IMR-90 (cell line): ENCODE results near the gene SCFD2. TPM values are rescaled to one million over a fixed set of nuclear protein-coding genes. Genes with fewer than 3 reads are reported as not detected.
A peak's percentile ranks its signal among the peaks of the same experiment; 100 is the strongest.

Experiments
- ATAC-seq: fragments of 200-7000 bp; cut with Tn5 transposase; 2 replicates; pipeline ENCODE4 v1.9.1; 2020; ENCODE audit warnings: low read depth, mild to moderate bottlenecking, moderate library complexity
- BruUV-seq: library from RNA; stranded (reverse); fragments of 400-500 nt; replicated peaks from 2 replicates; lab custom pipeline; 2021; lab: Mats Ljungman, UMichigan
- CTCF ChIA-PET: fragments of 300-600 bp; formaldehyde crosslinking; extraction: SDS; loops from one replicate; lab custom pipeline; 2021; ENCODE audit warnings: antibody characterized with exemption; lab: Yijun Ruan, JAX
- POLR2A ChIA-PET: fragments of 300-600 bp; sonication (Branson Sonifier 250); formaldehyde crosslinking; loops from one replicate; lab custom pipeline; 2022; ENCODE audit warnings: antibody characterized with exemption; ENCODE audit not compliant: unreplicated experiment; lab: Charles Lee
- DNase-seq: peaks from one replicate; pipeline ENCODE4 v3.0.0; 2013
- H2AFZ ChIP-seq: replicated peaks from 2 replicates; pipeline ENCODE3; 2013; ENCODE audit warnings: low read length, mild to moderate bottlenecking; ENCODE audit not compliant: poor library complexity
- H2AK5ac ChIP-seq: 2 replicates; pipeline ENCODE4 v1.6.1; 2013; ENCODE audit warnings: low read depth, low read length, inconsistent platforms
- H2AK9ac ChIP-seq: replicated peaks from 2 replicates; pipeline ENCODE3; 2013; ENCODE audit warnings: mild to moderate bottlenecking, low read depth, low read length, moderate library complexity; ENCODE audit not compliant: poor library complexity
- H2BK120ac ChIP-seq: 2 replicates; pipeline ENCODE4 v1.6.1; 2013; ENCODE audit warnings: low read depth, low read length, inconsistent platforms
- H2BK15ac ChIP-seq: 3 replicates; pipeline ENCODE4 v1.6.1; 2013; ENCODE audit warnings: low read depth, low read length, inconsistent platforms
- H2BK20ac ChIP-seq: 2 replicates; pipeline ENCODE4 v1.6.1; 2013; ENCODE audit warnings: low read depth, mild to moderate bottlenecking, inconsistent platforms, low read length, moderate library complexity
- H2BK5ac ChIP-seq: 2 replicates; pipeline ENCODE4 v1.6.1; 2013; ENCODE audit warnings: mild to moderate bottlenecking, low read depth, low read length, inconsistent platforms; ENCODE audit not compliant: poor library complexity, severe bottlenecking
- H3K14ac ChIP-seq: replicated peaks from 2 replicates; pipeline ENCODE4 v1.6.1; 2013; ENCODE audit warnings: low read depth, low read length, inconsistent platforms
- H3K18ac ChIP-seq: 2 replicates; pipeline ENCODE4 v1.6.1; 2013; ENCODE audit warnings: low read depth, low read length, control low read depth
- H3K23ac ChIP-seq: 2 replicates; pipeline ENCODE4 v1.6.1; 2013; ENCODE audit warnings: low read depth, low read length, inconsistent platforms
- H3K27ac ChIP-seq: 2 replicates; pipeline ENCODE4 v1.5.1; 2013; ENCODE audit warnings: mild to moderate bottlenecking, control low read depth, low read length; ENCODE audit not compliant: insufficient read depth
- H3K27me3 ChIP-seq: 2 replicates; pipeline ENCODE4 v1.6.1; 2013; ENCODE audit warnings: low read length; ENCODE audit not compliant: control insufficient read depth, insufficient read depth
- H3K36me3 ChIP-seq: 2 replicates; pipeline ENCODE4 v1.6.1; 2013; ENCODE audit warnings: low read length, mixed read lengths; ENCODE audit not compliant: control insufficient read depth, insufficient read depth
- H3K4ac ChIP-seq: 2 replicates; pipeline ENCODE4 v1.6.1; 2013; ENCODE audit warnings: low read depth, low read length, inconsistent platforms
- H3K4me1 ChIP-seq: 2 replicates; pipeline ENCODE4 v1.6.1; 2013; ENCODE audit warnings: low read length, mixed read lengths; ENCODE audit not compliant: control insufficient read depth, insufficient read depth
- H3K4me2 ChIP-seq: 2 replicates; pipeline ENCODE4 v1.6.1; 2013; ENCODE audit warnings: low read depth, mild to moderate bottlenecking, control low read depth, low read length, moderate library complexity
- H3K4me3 ChIP-seq: 2 replicates; pipeline ENCODE4 v1.5.1; 2013; ENCODE audit warnings: low read depth, mild to moderate bottlenecking, control low read depth, low read length, moderate library complexity; ENCODE audit not compliant: insufficient read depth
- H3K56ac ChIP-seq: 2 replicates; pipeline ENCODE4 v1.6.1; 2013; ENCODE audit warnings: low read length, inconsistent platforms; ENCODE audit not compliant: insufficient read depth; ENCODE audit errors: extremely low read depth
- H3K79me1 ChIP-seq, 2 experiments: 2 replicates each; pipeline ENCODE4 v1.6.1; 2013; ENCODE audit warnings: low read length in 2 of 2, inconsistent platforms in 1 of 2, low read depth in 1 of 2
- H3K9ac ChIP-seq: 2 replicates; pipeline ENCODE4 v1.6.1; 2013; ENCODE audit warnings: low read depth, low read length, control low read depth
- H3K9me1 ChIP-seq: 2 replicates; pipeline ENCODE4 v1.6.1; 2013; ENCODE audit warnings: low read length, inconsistent platforms; ENCODE audit not compliant: insufficient read depth
- H3K9me3 ChIP-seq: 2 replicates; pipeline ENCODE4 v1.6.1; 2013; ENCODE audit warnings: low read length; ENCODE audit not compliant: control insufficient read depth, insufficient read depth
- H4K20me1 ChIP-seq: 2 replicates; pipeline ENCODE4 v1.6.1; 2013; ENCODE audit warnings: low read length, inconsistent platforms; ENCODE audit not compliant: insufficient read depth
- H4K5ac ChIP-seq: 2 replicates; pipeline ENCODE4 v1.6.1; 2013; ENCODE audit warnings: mild to moderate bottlenecking, low read depth, low read length, control low read depth
- H4K8ac ChIP-seq, 2 experiments: 2 replicates each; pipeline ENCODE4 v1.6.1; 2013; ENCODE audit warnings: low read depth in 2 of 2, low read length in 2 of 2, control low read depth in 1 of 2, inconsistent platforms in 1 of 2
- H4K91ac ChIP-seq: 2 replicates; pipeline ENCODE4 v1.6.1; 2013; ENCODE audit warnings: low read depth, low read length, inconsistent platforms; ENCODE audit not compliant: insufficient read depth
- BHLHE40 ChIP-seq: fragments of 150-350 bp; IDR thresholded peaks from 2 replicates; pipeline ENCODE4 v1.6.1; 2016; ENCODE audit warnings: mild to moderate bottlenecking, low read depth, low read length
- CEBPB ChIP-seq: IDR thresholded peaks from 2 replicates; pipeline ENCODE4 v1.6.1; 2012; ENCODE audit warnings: low read depth, low read length, improper control_type of control experiment
- CHD1 ChIP-seq: IDR thresholded peaks from 2 replicates; pipeline ENCODE4 v1.6.1; 2012; ENCODE audit warnings: low read depth, low read length, improper control_type of control experiment
- CTCF ChIP-seq: conservative IDR thresholded peaks from 2 replicates; pipeline ENCODE4 v1.5.1; 2012; ENCODE audit warnings: mild to moderate bottlenecking, low read depth, low read length, improper control_type of control experiment
- ELK1 ChIP-seq: fragments of 150-350 bp; IDR thresholded peaks from 2 replicates; pipeline ENCODE4 v1.6.1; 2016; ENCODE audit warnings: low read depth, mild to moderate bottlenecking, low read length, moderate library complexity, borderline replicate concordance
- MAFK ChIP-seq: IDR thresholded peaks from 2 replicates; pipeline ENCODE4 v1.6.1; 2012; ENCODE audit warnings: low read depth, low read length, improper control_type of control experiment
- MAZ ChIP-seq: IDR thresholded peaks from 2 replicates; pipeline ENCODE4 v1.6.1; 2012; ENCODE audit warnings: low read depth, mild to moderate bottlenecking, low read length, improper control_type of control experiment, moderate library complexity, borderline replicate concordance
- MXI1 ChIP-seq: IDR thresholded peaks from 2 replicates; pipeline ENCODE4 v1.6.1; 2012; ENCODE audit warnings: low read depth, mild to moderate bottlenecking, low read length, moderate library complexity, borderline replicate concordance
- NFE2L2 ChIP-seq: fragments of 150-350 bp; IDR thresholded peaks from 2 replicates; pipeline ENCODE4 v1.6.1; 2016; ENCODE audit warnings: low read depth, mild to moderate bottlenecking, low read length
- POLR2A ChIP-seq: IDR thresholded peaks from 2 replicates; pipeline ENCODE4 v1.6.1; 2012; ENCODE audit warnings: mild to moderate bottlenecking, low read depth, low read length
- RAD21 ChIP-seq: IDR thresholded peaks from 2 replicates; pipeline ENCODE4 v1.6.1; 2012; ENCODE audit warnings: low read length, improper control_type of control experiment
- RCOR1 ChIP-seq: IDR thresholded peaks from 2 replicates; pipeline ENCODE4 v1.6.1; 2012; ENCODE audit warnings: mild to moderate bottlenecking, low read length, improper control_type of control experiment; ENCODE audit not compliant: insufficient replicate concordance
- RFX5 ChIP-seq: IDR thresholded peaks from 2 replicates; pipeline ENCODE4 v1.8.0; 2012; ENCODE audit warnings: low read depth, mild to moderate bottlenecking, low read length, moderate library complexity
- SMC3 ChIP-seq: fragments of 150-350 bp; IDR thresholded peaks from 2 replicates; pipeline ENCODE4 v1.6.1; 2016; ENCODE audit warnings: low read depth, mild to moderate bottlenecking, antibody characterized with exemption, low read length, moderate library complexity
- USF2 ChIP-seq: fragments of 150-350 bp; IDR thresholded peaks from 2 replicates; pipeline ENCODE4 v1.6.1; 2017; ENCODE audit warnings: mild to moderate bottlenecking, antibody characterized with exemption, low read length, low read depth
- WGBS, 2 experiments: methylation state at CpG; one replicate each; pipeline versions ENCODE4 v1.1.5 to v1.1.7; 2013; ENCODE audit warnings: missing lambda C conversion rate in 2 of 2; ENCODE audit not compliant: insufficient read length in 1 of 2; ENCODE audit errors: extremely low coverage in 2 of 2; 5-methylcytosine and 5-hydroxymethylcytosine counted together
- dilution Hi-C: fragments of 300-500 bp; cut with HindIII; formaldehyde crosslinking; loops from one replicate; pipeline ENCODE4 v1.14.3; 2018; ENCODE audit warnings: low sequenced_read_pairs; ENCODE audit not compliant: unreplicated experiment
- in situ Hi-C: fragments of 300-500 bp; cut with MboI; formaldehyde crosslinking; loops from 3 replicates; pipeline ENCODE4 v1.14.3; 2019; ENCODE audit warnings: low sequenced_read_pairs, inconsistent platforms, mixed read lengths
- intact Hi-C: fragments of 100-400 bp; cut with micrococcal nuclease; formaldehyde crosslinking; loops from 2 replicates; pipeline ENCODE4 v1.10.0; 2022
- polyA plus RNA-seq, 3 experiments: library from polyadenylated mRNA; depleted of rRNA; stranded (reverse); fragments of >200 nt; gene quantifications; 2 replicates each; pipeline ENCODE4 v1.2.3, GENCODE V29; 2012; ENCODE audit warnings: low replicate concordance in 1 of 3
- total RNA-seq: library from RNA; depleted of rRNA; stranded (reverse); fragments of >200 nt; gene quantifications from 2 replicates; pipeline ENCODE4 v1.2.3, GENCODE V29; 2012

The SCFD2 gene
- total and polyA plus RNA-seq, 2 of the 4 experiments (the other 2 are of a cell fraction): 18.9 to 62.4 TPM

- no CpG with 5 or more reads among the region's 2 CpGs for whole genome bisulfite sequencing, 2 experiments
- in situ Hi-C loops: loop anchor here (10.0 to 25.0 kb wide), 2 partner anchors 893 to 1051 kb away; partner anchors contain the start of gene CHIC2
- BruUV-seq: no TSS peak
These were observed 354.5 kb downstream of the SCFD2 start for GRCh38 chr4:53011259-53011905.

More at GRCh38 chr4:53011259-53011905, 354.5 kb downstream of the SCFD2 start:
- Histone ChIP-seq H2BK20ac (no peak overlapping the region), H3K27me3 (no peaks in the 10 kb centered on the region), H2AK5ac (no peak overlapping the region), H3K36me3 (no peaks in the 10 kb centered on the region), H2AK9ac (no peak overlapping the region), H3K56ac (no peak overlapping the region), H2BK15ac (no peak overlapping the region), H3K9me3 (no peaks in the 10 kb centered on the region), H3K9me1 (peaks cover 3% of the 10 kb centered on the region; the same call in 1 of the 2 replicates), H2BK5ac (no peak overlapping the region), H4K20me1 (no peaks in the 10 kb centered on the region), H2AFZ (no peak overlapping the region), H3K4me2 (no peak overlapping the region), H3K9ac (no peak overlapping the region), H3K4me3 (no peak overlapping the region), H4K91ac (no peak overlapping the region), H3K4me1 (peaks cover 18% of the 10 kb centered on the region), H3K18ac (peak overlapping the region; percentile 53), H3K23ac (no peak overlapping the region), H3K27ac (no peak overlapping the region), H4K5ac (peak overlapping the region; percentile 42), H3K4ac (peak overlapping the region; percentile 46; the same call in 1 of the 2 replicates), H4K8ac (no peak overlapping the region), H2BK120ac (no peak overlapping the region), H3K14ac (peak overlapping the region; percentile 5; the same call in 1 of the 2 replicates), H3K79me1 (peaks cover 0 to 11% of the 10 kb centered on the region in 2 experiments; a peak in 2 of 4 replicates)
- DNase-seq (no peak), ATAC-seq (no peak)
- ChIA-PET POLR2A (interaction anchor here (0.7 kb wide), 1 partner anchor 1219 kb away, joined by 6 read pairs; no protein-coding TSS in a partner anchor), CTCF (no interaction called here)
- TF ChIP-seq USF2 (no peak), POLR2A (no peak), NFE2L2 (no peak), CEBPB (no peak), MAZ (no peak), ELK1 (no peak), CTCF (no peak), RFX5 (no peak), SMC3 (no peak), RCOR1 (no peak), BHLHE40 (no peak), MAFK (no peak), RAD21 (no peak), CHD1 (no peak), MXI1 (no peak)
- intact Hi-C loops (no loop called here), dilution Hi-C loops (no loop called here)
